Left ventricle myocardium inferior (tissue), 1 donor: Measurements from ENCODE around the gene KCNC1. TPM values are rescaled to one million over a fixed set of nuclear protein-coding genes. Genes with fewer than 3 reads are reported as not detected.

ENCODE experiments used
- DNase-seq: peaks from one replicate; pipeline ENCODE4 v3.0.0-alpha.2; 2020
- H3K27ac ChIP-seq: fragments of 200-600 bp; replicated peaks from 2 replicates; pipeline ENCODE4 v1.8.0; 2021
- H3K27me3 ChIP-seq: fragments of 200-600 bp; 2 replicates; pipeline ENCODE4 v1.8.0; 2021; ENCODE audit warnings: low read depth
- H3K36me3 ChIP-seq: fragments of 200-600 bp; 2 replicates; pipeline ENCODE4 v1.8.0; 2021
- H3K4me1 ChIP-seq: fragments of 200-600 bp; 2 replicates; pipeline ENCODE4 v1.8.0; 2021
- H3K4me3 ChIP-seq: fragments of 200-600 bp; 2 replicates; pipeline ENCODE4 v1.8.0; 2021; ENCODE audit warnings: mild to moderate bottlenecking, moderate library complexity
- H3K9me3 ChIP-seq: fragments of 200-600 bp; replicated peaks from 2 replicates; pipeline ENCODE4 v1.8.0; 2021
- CTCF ChIP-seq: fragments of 200-600 bp; IDR thresholded peaks from 2 replicates; pipeline ENCODE4 v1.8.0; 2021; ENCODE audit warnings: antibody characterized with exemption, mild to moderate bottlenecking, borderline replicate concordance
- intact Hi-C: fragments of 100-400 bp; cut with micrococcal nuclease; formaldehyde crosslinking; loops from one replicate; pipeline ENCODE4 v1.11.0; 2022
- total RNA-seq: library from RNA; stranded (reverse); fragmentation: NEBNext Ultra II Directional; extraction: Animal tissue kit (Norgen Biotek cat#: 25700); gene quantifications from one replicate; pipeline ENCODE4 v1.2.1, GENCODE V29; 2021
- donor health status: DM: no; HTN: yes; CAD: no; lungs with severe emphysema.

KCNC1 gene
- total RNA-seq, 1 donor from 2014 or later, result not detected

GRCh38 chr11:17822401-17822781 is 87.8 kb downstream of the KCNC1 start:
- intact Hi-C loops, result no loop called here
- Histone ChIP-seq H3K27me3 (no peaks in the 10 kb centered on the region), H3K27ac (peak overlapping the region; percentile 41), H3K36me3 (no peaks in the 10 kb centered on the region), H3K9me3 (no peaks in the 10 kb centered on the region), H3K4me3 (no peak overlapping the region), H3K4me1 (peaks cover 21% of the 10 kb centered on the region)
- no peak for TF ChIP-seq CTCF
- DNase-seq, result no peak

- TF ChIP-seq CTCF, result peak; percentile 13
- H3K4me3 ChIP-seq, result no peak overlapping the region
- no peaks in the 10 kb centered on the region for H3K27me3 ChIP-seq
- H3K36me3 ChIP-seq, result no peaks in the 10 kb centered on the region
- peaks cover 22% of the 10 kb centered on the region for H3K4me1 ChIP-seq
- no peak overlapping the region for H3K27ac ChIP-seq
- intact Hi-C loops, result no loop called here
- no peak for DNase-seq
- H3K9me3 ChIP-seq, result no peaks in the 10 kb centered on the region
These were observed 92.4 kb downstream of the KCNC1 start for GRCh38 chr11:17827006-17827405.

GRCh38 chr11:17828311-17828751 is 93.8 kb downstream of the KCNC1 start:
- no peak overlapping the region for H3K4me3 ChIP-seq
- DNase-seq, result peak; percentile 60
- peak overlapping the region; percentile 30 for H3K27ac ChIP-seq
- no peak for TF ChIP-seq CTCF
- H3K36me3 ChIP-seq, result no peaks in the 10 kb centered on the region
- H3K27me3 ChIP-seq, result no peaks in the 10 kb centered on the region
- intact Hi-C loops, result no loop called here
- H3K9me3 ChIP-seq, result no peaks in the 10 kb centered on the region
- H3K4me1 ChIP-seq, result peaks cover 12% of the 10 kb centered on the region

- intact Hi-C loops, result no loop called here
- DNase-seq, result no peak
- Histone ChIP-seq H3K27me3 (no peaks in the 10 kb centered on the region), H3K36me3 (no peaks in the 10 kb centered on the region), H3K4me3 (no peak overlapping the region), H3K9me3 (no peaks in the 10 kb centered on the region), H3K4me1 (peaks cover 12% of the 10 kb centered on the region), H3K27ac (no peak overlapping the region)
- no peak for TF ChIP-seq CTCF
These were observed 96.6 kb downstream of the KCNC1 start for GRCh38 chr11:17831228-17831627.

GRCh38 chr11:17831883-17832282 is 97.3 kb downstream of the KCNC1 start:
- Histone ChIP-seq H3K4me3 (no peak overlapping the region), H3K36me3 (no peaks in the 10 kb centered on the region), H3K4me1 (peaks cover 12% of the 10 kb centered on the region), H3K9me3 (no peaks in the 10 kb centered on the region), H3K27ac (no peak overlapping the region), H3K27me3 (no peaks in the 10 kb centered on the region)
- intact Hi-C loops, result no loop called here
- DNase-seq, result no peak
- TF ChIP-seq CTCF, result no peak

Other genes starting within 250 kb of the KCNC1 start
- gene USH1C, start 190.4 kb upstream of the KCNC1 start, total RNA-seq, result not detected
- not detected for gene OTOG, start 187.5 kb upstream of the KCNC1 start, total RNA-seq
- gene MYOD1, start 15.2 kb upstream of the KCNC1 start, total RNA-seq, result not detected